ENCODE measurements around the gene LAMA2. TPM values are rescaled to one million over a fixed set of nuclear protein-coding genes. Genes with fewer than 3 reads are reported as not detected.

The LAMA2 gene
- total and polyA plus RNA-seq, 2 of the 13 experiments (the other 11 are each of a cell fraction or from before 2014, with no cell fraction given), result 0.11 to 0.28 TPM

DNA sequence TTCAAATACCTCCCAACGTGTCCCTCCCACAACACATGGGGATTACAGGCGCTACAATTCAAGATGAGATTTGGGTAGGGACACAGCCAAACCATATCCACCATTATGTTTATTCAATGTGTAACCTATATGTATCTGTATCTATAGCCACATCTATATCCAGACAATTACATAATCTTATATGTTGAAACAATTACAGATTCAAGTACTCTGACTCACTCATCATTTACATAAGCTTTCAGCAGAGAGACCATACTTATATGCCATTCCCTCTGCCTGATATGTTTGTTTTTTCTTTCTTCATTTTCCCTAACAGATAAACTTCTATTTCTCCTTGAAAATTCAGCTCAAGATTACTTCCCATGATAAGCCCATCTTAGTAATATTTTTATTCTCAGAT is 163.6 kb downstream of the LAMA2 start:
- intact Hi-C loops (cut with micrococcal nuclease; ENCODE audit: unreplicated experiment), result no loop called here
- Histone ChIP-seq H3K27me3 (ENCODE audit: control insufficient read depth in 1 of 2, insufficient read depth in 2 of 2, low read length in 2 of 2) (no peaks in the 10 kb centered on the region), H3K27ac (ENCODE audit: extremely low read length, insufficient read depth, low read length) (no peak overlapping the region), H4K20me1 (ENCODE audit: insufficient read depth, low read length) (no peaks in the 10 kb centered on the region), H3K4me1 (ENCODE audit: insufficient read depth, low read length) (no peaks in the 10 kb centered on the region), H3K4me2 (ENCODE audit: low read depth, low read length) (no peak overlapping the region), H3K36me3 (replicated peaks in 1 of 2; ENCODE audit: control insufficient read depth in 1 of 2, insufficient read depth in 2 of 2, low read length in 2 of 2) (no peaks in the 10 kb centered on the region), H3K4me3 (replicated peaks in 1 of 3; ENCODE audit: insufficient read depth in 1 of 3, low read depth in 2 of 3, low read length in 3 of 3) (no peak overlapping the region), H3K9ac (ENCODE audit: insufficient read depth, low read depth, low read length) (no peak overlapping the region), H3K9me3 (ENCODE audit: low read length) (no peaks in the 10 kb centered on the region), H2AFZ (ENCODE audit: low read length) (no peak overlapping the region), H3K79me2 (ENCODE audit: insufficient read depth, low read length) (no peaks in the 10 kb centered on the region)
- in situ Hi-C loops (cut with HindIII; ENCODE audit: extremely low pct_ligation_motif_present, low pct_unique_long_range_greater_than_20kb), result no loop called here
- no peak for ATAC-seq
- 22% methylated on average over 2 of the region's 2 CpGs for WGBS (ENCODE audit: low lambda C conversion rate)
- CTCF ChIA-PET (ENCODE audit: low intra/inter-chr PET ratio, low total read pairs), result no interaction called here
- POLR2A ChIA-PET, result no interaction called here
- BruUV-seq (replicated peaks), result no TSS peak
- DNase-seq (ENCODE audit: low spot score), result no peak
- no peak for TF ChIP-seq NFE2 (CRISPR knock-in tag; IDR thresholded peaks at IDR 0.05)
- TF ChIP-seq CCAR2 (optimal IDR thresholded peaks at IDR 0.05; ENCODE audit: low read depth, low read length), result no peak
- TF ChIP-seq ZNF547 (CRISPR knock-in tag; IDR thresholded peaks at IDR 0.05), result no peak
- TF ChIP-seq DR1 (CRISPR knock-in tag; IDR thresholded peaks at IDR 0.05), result no peak
- no peak for FAIRE-seq

DNA sequence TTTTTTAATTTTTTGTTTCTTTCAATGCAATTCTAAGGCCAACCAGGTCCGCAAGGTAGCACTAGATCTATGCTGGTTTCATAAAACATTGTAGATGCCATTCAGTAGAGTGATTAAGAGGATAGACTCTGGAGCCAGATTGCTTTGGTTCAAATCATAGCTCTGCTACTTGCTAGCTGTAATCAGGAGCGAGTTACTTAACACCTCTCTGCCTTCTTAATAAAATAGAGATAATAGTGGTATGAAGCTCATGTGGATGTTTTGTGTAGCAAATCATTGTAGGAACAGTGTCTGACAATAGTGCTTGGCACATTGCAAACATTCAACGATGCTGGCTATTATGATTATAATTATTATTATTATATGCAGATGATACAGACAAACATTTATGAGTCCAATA is 164.9 kb downstream of the LAMA2 start:
- POLR2A ChIA-PET, result no interaction called here
- no peak for FAIRE-seq
- in situ Hi-C loops (cut with HindIII; ENCODE audit: extremely low pct_ligation_motif_present, low pct_unique_long_range_greater_than_20kb) (no loop called here), intact Hi-C loops (cut with micrococcal nuclease; ENCODE audit: unreplicated experiment) (no loop called here)
- H3K4me2 ChIP-seq (ENCODE audit: low read depth, low read length), result no peak overlapping the region
- WGBS (ENCODE audit: low lambda C conversion rate), result 20% methylated on average over 3 of the region's 3 CpGs
- BruUV-seq (replicated peaks), result no TSS peak
- H4K20me1 ChIP-seq (ENCODE audit: insufficient read depth, low read length), result no peaks in the 10 kb centered on the region
- H3K36me3 ChIP-seq (replicated peaks in 1 of 2; ENCODE audit: control insufficient read depth in 1 of 2, insufficient read depth in 2 of 2, low read length in 2 of 2), result no peaks in the 10 kb centered on the region
- H3K27me3 ChIP-seq (ENCODE audit: control insufficient read depth in 1 of 2, insufficient read depth in 2 of 2, low read length in 2 of 2), result no peaks in the 10 kb centered on the region
- H3K4me1 ChIP-seq (ENCODE audit: insufficient read depth, low read length), result no peaks in the 10 kb centered on the region
- H2AFZ ChIP-seq (ENCODE audit: low read length), result no peak overlapping the region
- no peak overlapping the region for H3K4me3 ChIP-seq (replicated peaks in 1 of 3; ENCODE audit: insufficient read depth in 1 of 3, low read depth in 2 of 3, low read length in 3 of 3)
- H3K9ac ChIP-seq (ENCODE audit: insufficient read depth, low read depth, low read length), result no peak overlapping the region
- no peaks in the 10 kb centered on the region for H3K79me2 ChIP-seq (ENCODE audit: insufficient read depth, low read length)
- no peaks in the 10 kb centered on the region for H3K9me3 ChIP-seq (ENCODE audit: low read length)
- CTCF ChIA-PET (ENCODE audit: low intra/inter-chr PET ratio, low total read pairs), result no interaction called here
- ATAC-seq, result no peak
- no peak for DNase-seq (ENCODE audit: low spot score)
- no peak overlapping the region for H3K27ac ChIP-seq (ENCODE audit: extremely low read length, insufficient read depth, low read length)
- TF ChIP-seq, protein P1, sequence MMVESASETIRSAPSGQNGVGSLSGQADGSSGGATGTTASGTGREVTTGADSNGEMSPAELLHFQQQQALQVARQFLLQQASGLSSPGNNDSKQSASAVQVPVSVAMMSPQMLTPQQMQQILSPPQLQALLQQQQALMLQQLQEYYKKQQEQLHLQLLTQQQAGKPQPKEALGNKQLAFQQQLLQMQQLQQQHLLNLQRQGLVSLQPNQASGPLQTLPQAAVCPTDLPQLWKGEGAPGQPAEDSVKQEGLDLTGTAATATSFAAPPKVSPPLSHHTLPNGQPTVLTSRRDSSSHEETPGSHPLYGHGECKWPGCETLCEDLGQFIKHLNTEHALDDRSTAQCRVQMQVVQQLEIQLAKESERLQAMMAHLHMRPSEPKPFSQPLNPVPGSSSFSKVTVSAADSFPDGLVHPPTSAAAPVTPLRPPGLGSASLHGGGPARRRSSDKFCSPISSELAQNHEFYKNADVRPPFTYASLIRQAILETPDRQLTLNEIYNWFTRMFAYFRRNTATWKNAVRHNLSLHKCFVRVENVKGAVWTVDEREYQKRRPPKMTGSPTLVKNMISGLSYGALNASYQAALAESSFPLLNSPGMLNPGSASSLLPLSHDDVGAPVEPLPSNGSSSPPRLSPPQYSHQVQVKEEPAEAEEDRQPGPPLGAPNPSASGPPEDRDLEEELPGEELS (CRISPR knock-in tag; IDR thresholded peaks at IDR 0.05), result no peak
- TF ChIP-seq, protein P2, sequence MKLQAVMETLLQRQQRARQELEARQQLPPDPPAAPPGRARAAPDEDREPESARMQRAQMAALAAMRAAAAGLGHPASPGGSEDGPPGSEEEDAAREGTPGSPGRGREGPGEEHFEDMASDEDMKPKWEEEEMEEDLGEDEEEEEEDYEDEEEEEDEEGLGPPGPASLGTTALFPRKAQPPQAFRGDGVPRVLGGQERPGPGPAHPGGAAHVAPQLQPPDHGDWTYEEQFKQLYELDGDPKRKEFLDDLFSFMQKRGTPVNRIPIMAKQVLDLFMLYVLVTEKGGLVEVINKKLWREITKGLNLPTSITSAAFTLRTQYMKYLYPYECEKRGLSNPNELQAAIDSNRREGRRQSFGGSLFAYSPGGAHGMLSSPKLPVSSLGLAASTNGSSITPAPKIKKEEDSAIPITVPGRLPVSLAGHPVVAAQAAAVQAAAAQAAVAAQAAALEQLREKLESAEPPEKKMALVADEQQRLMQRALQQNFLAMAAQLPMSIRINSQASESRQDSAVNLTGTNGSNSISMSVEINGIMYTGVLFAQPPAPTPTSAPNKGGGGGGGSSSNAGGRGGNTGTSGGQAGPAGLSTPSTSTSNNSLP (IDR thresholded peaks at IDR 0.05; ENCODE audit: low read depth, low read length), result no peak
- TF ChIP-seq, protein P3, sequence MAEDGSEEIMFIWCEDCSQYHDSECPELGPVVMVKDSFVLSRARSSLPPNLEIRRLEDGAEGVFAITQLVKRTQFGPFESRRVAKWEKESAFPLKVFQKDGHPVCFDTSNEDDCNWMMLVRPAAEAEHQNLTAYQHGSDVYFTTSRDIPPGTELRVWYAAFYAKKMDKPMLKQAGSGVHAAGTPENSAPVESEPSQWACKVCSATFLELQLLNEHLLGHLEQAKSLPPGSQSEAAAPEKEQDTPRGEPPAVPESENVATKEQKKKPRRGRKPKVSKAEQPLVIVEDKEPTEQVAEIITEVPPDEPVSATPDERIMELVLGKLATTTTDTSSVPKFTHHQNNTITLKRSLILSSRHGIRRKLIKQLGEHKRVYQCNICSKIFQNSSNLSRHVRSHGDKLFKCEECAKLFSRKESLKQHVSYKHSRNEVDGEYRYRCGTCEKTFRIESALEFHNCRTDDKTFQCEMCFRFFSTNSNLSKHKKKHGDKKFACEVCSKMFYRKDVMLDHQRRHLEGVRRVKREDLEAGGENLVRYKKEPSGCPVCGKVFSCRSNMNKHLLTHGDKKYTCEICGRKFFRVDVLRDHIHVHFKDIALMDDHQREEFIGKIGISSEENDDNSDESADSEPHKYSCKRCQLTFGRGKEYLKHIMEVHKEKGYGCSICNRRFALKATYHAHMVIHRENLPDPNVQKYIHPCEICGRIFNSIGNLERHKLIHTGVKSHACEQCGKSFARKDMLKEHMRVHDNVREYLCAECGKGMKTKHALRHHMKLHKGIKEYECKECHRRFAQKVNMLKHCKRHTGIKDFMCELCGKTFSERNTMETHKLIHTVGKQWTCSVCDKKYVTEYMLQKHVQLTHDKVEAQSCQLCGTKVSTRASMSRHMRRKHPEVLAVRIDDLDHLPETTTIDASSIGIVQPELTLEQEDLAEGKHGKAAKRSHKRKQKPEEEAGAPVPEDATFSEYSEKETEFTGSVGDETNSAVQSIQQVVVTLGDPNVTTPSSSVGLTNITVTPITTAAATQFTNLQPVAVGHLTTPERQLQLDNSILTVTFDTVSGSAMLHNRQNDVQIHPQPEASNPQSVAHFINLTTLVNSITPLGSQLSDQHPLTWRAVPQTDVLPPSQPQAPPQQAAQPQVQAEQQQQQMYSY (CRISPR knock-in tag; IDR thresholded peaks at IDR 0.05), result no peak
- TF ChIP-seq, protein P4, sequence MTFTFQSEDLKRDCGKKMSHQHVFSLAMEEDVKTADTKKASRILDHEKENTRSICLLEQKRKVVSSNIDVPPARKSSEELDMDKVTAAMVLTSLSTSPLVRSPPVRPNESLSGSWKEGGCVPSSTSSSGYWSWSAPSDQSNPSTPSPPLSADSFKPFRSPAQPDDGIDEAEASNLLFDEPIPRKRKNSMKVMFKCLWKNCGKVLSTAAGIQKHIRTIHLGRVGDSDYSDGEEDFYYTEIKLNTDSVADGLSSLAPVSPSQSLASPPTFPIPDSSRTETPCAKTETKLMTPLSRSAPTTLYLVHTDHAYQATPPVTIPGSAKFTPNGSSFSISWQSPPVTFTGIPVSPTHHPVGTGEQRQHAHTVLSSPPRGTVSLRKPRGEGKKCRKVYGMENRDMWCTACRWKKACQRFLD (CRISPR knock-in tag; IDR thresholded peaks at IDR 0.05; ENCODE audit: borderline replicate concordance), result no peak
- TF ChIP-seq AKAP8 (CRISPR knock-in tag; IDR thresholded peaks at IDR 0.05) (no peak), YEATS4 (CRISPR knock-in tag; IDR thresholded peaks at IDR 0.05; ENCODE audit: borderline replicate concordance) (no peak)

All from HepG2 (cell line).